Endometrium (tissue), 2 donors: ENCODE results near the gene STK35.

Source experiments
- FAIRE-seq: peaks from 2 replicates; lab custom pipeline; 2012; peaks lifted over from hg19 to GRCh38; lab: Jason Lieb, UNC
- donor health status: control.
- donor health status: control.

Gene STK35

GRCh38 chr20:2101057-2101864, at the start of gene STK35:
Gene STK35, plus strand, starts transcription at chr20:2101827. Its CDS starts 55 bp downstream, at chr20:2101882.
- no peak for FAIRE-seq

DNA sequence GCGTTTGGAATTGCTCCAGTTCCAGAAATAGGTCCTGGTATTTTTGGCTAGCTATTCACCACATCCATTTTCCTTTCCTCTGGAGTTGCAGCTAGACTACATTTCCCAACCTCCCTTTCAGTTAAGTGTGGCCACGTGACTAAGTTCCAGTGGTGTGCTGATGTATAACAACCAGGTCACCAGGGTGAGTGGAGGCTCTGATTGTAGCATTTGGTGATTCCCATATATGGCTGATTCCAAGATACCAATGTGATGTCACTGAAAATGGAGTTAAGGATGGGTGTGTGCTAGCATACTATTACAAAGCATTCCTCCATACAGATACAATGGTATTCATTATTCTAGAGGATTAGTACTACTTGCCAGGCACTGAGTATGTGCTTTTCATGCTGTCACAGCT, 49.7 kb upstream of the STK35 start:
- no peak for FAIRE-seq

- no peak for FAIRE-seq
Observed at GRCh38 chr20:2052741-2053140, 48.9 kb upstream of the STK35 start.

- no peak for FAIRE-seq
Observed at GRCh38 chr20:2053615-2054014, 48.0 kb upstream of the STK35 start.

DNA sequence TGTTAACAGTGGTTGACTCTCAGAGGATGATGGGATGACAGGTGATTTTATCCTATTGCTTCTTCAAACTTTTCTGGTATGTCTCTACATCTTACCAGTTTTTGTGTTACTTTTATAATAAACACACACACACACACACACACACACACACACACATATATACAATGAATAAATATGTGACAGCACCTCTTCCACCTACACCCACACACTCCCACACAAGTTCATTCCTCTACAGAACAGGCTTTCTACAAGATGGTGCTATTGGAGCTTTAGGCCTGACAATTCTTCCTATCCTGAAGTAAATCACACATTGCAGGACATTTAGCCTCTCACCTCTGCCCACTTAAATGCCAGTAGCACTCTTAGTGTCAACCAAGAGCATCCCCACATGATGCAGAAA, 46.7 kb upstream of the STK35 start:
- no peak for FAIRE-seq

DNA sequence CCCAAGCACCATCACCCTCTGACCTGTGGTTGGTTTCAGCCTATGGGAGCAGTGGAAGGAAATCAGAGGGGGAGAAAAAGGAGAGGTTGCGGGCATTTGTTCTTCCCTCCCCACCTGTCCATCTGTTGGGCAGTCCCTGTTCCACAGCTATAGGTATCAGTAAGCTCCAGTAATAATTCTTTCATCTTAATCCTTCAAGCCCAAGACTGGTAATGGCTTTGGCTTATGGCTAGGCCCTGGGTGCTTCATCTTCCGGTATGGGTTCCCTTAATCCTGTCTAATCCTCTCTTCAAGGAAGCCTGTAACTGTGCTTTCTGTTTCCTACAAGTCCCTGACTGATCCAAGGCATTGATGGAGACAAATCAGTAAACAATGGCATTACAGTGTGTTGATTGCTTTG, 42.2 kb upstream of the STK35 start:
- no peak for FAIRE-seq

- FAIRE-seq = no peak
Observed at GRCh38 chr20:2065099-2065498, 36.5 kb upstream of the STK35 start.

DNA sequence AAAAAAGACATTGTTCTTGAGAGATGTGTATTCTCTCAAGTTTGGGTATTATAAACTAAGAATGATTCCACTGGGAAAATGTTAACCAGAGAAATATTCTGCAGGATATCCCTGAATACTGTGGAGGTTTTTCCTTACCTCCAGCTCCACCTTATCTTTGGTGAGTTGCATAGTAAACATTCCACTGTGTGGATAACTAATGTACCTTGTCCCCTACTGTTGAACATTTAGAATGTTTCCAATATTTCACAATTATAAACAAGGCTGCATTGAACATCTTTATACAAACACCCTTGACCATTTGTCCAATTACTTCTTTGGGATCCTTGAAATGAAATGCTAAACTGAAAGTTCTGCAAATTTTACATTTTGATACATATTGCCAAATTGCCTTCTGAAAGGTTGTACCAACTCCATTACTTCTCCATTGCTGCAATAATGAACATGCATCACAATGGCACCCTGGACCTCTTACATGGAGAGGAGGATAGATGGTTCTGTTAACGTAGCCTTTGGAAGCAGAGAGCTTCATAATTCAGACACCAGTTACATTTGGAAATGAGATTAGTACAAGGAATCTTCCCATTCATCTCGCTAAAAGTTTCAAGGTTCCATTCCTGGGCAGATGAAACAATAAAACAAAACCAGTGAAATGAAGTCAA, 35.0 kb upstream of the STK35 start:
- FAIRE-seq = no peak

DNA sequence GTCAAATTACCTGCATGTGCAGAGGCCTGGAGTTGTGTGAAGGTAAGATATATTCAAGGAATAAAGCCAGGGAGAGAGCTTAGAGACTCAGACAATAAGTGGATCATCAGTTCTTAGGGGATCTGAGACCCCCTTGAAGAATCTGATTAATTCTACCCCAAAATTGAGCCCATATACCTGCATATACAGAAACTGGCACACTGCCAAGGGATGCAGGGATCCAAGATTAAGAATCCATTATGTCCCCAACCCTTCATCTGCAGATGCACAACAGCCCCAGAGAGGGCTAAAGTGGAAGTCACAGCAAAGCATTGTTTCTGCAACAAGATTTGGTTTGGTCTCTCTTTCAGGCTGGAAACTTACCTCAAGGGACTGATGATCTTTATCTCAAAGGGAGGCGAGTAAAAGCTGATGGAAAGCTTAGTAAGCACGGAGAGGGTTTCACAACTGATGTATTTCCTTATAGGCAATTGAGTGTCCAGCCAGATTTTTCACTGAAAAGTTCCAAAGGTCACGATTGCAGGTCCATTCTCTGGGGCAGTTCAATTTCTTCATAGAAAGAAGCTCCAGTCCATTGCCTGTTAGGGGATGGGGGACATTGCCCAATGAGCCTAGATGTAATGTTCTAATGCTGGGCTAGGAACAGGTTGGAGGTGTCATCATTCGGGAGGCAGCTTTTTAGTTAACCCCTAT, 20.9 kb upstream of the STK35 start:
- no peak for FAIRE-seq

GRCh38 chr20:2084703-2085102, 16.9 kb upstream of the STK35 start:
- no peak for FAIRE-seq

- FAIRE-seq = no peak
Observed at GRCh38 chr20:2086177-2086979, 15.2 kb upstream of the STK35 start.

GRCh38 chr20:2086980-2087377, 14.6 kb upstream of the STK35 start:
- no peak for FAIRE-seq

GRCh38 chr20:2088891-2089290, 12.7 kb upstream of the STK35 start:
- no peak for FAIRE-seq

- no peak for FAIRE-seq
Observed at GRCh38 chr20:2089447-2089846, 12.2 kb upstream of the STK35 start.

GRCh38 chr20:2093159-2093781, 8.4 kb upstream of the STK35 start:
- no peak for FAIRE-seq

GRCh38 chr20:2093883-2094282, 7.7 kb upstream of the STK35 start:
- FAIRE-seq = no peak

GRCh38 chr20:2101865-2102584, 398 bp downstream of the STK35 start:
- no peak for FAIRE-seq

DNA sequence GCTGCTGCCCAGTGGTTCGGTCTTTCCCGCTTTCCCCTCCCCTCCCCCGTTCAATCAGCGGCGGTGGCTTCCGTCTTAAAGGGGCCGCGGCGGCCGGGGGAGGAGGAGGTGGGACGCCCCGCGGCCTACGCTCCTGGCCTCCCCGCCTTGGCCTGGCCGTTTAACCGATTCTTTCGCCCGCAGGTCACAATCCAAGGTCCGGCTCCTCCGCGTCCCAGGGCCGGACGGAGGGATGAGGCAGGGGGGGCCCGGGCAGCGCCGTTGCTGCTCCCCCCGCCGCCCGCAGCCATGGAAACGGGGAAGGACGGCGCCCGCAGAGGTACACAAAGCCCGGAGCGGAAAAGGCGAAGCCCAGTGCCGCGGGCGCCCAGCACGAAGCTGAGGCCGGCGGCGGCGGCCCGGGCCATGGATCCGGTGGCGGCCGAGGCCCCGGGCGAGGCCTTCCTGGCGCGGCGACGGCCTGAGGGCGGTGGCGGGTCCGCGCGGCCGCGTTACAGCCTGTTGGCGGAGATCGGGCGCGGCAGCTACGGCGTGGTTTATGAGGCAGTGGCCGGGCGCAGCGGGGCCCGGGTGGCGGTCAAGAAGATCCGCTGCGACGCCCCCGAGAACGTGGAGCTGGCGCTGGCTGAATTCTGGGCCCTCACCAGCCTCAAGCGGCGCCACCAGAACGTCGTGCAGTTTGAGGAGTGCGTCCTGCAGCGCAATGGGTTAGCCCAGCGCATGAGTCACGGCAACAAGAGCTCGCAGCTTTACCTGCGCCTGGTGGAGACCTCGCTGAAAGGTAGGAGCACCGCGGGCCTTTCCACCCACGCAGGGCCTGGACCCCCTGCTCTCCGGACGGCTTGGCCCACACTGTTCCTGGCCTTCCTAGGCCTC, 1.2 kb downstream of the STK35 start:
- FAIRE-seq = no peak

DNA sequence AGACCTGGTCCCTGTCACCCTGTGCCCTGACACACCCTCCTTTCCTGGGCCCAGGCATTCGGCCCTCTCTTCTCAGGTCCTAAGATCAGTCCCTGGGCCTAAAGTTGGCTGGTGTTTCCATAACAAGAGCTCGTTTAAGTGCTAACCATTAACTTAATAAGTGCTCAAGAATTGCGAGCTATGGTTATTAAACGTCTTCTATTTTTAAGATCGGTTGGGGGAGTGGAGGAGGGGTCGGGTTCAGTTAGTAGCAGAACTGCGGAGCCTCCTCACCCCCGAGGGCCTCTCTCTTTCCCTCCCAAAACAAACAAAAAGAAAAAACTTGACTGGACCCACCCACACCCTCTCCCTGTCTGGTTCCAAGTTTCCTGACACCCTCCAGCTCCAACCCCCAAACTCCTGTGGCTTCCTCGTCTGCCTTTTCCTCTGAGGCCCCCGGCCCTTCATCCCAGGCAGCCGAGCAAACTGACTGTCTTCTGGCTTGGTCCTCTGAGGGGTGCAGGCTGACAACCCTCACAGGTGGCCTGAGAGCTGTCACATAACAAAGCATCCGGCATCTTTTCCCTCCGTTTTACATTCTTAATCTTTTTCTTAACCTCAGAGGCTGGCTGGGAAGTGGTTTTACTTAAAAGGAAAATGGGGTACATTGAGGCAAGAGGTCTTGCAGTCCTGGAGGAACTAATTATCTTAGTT, 2.0 kb downstream of the STK35 start:
- FAIRE-seq = no peak

DNA sequence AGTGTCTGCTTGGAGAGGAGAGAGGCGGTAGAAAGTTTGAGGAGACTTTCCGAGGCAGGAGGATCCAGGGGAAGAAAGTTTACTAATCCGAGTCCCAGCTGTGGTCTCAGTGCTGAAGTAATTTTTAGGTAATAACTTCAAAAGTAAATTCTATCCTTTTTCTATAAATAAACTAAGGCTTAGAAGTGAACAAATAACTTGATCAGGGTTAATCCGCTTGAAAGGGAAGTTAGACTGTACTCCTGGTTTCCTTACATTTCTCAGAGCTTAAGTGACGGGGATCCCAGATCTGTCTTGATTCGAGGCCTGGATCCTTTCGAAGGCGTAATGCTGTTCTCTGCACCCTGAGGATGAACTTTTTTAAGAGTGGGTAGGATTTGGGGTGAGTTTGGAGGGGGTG, 2.6 kb downstream of the STK35 start:
- no peak for FAIRE-seq
